Measurements from ENCODE around the gene MPZL2.

The MPZL2 gene

GRCh38 chr11:118289401-118289800 lies 25.3 kb upstream of the MPZL2 start:
- TF ChIP-seq POLR2A (IDR thresholded peaks at IDR 0.05; ENCODE audit: extremely low read depth, insufficient read length) = no peak
- no peak for TF ChIP-seq MYC (IDR thresholded peaks at IDR 0.05; ENCODE audit: low read depth, low read length)
- no peak for TF ChIP-seq MAX (IDR thresholded peaks at IDR 0.05; ENCODE audit: low read depth, low read length)
- no peak for TF ChIP-seq CTCF (IDR thresholded peaks at IDR 0.05; ENCODE audit: low read depth, low read length)
- DNase-seq (ENCODE audit: low read depth) = no peak
- no peak overlapping the region for H3K4me3 ChIP-seq (ENCODE audit: low read depth, low read length)

GRCh38 chr11:118287006-118287405 lies 22.9 kb upstream of the MPZL2 start:
- H3K4me3 ChIP-seq (ENCODE audit: low read depth, low read length) = no peak overlapping the region
- TF ChIP-seq POLR2A (IDR thresholded peaks at IDR 0.05; ENCODE audit: extremely low read depth, insufficient read length) (no peak), MAX (IDR thresholded peaks at IDR 0.05; ENCODE audit: low read depth, low read length) (no peak), CTCF (IDR thresholded peaks at IDR 0.05; ENCODE audit: low read depth, low read length) (no peak), MYC (IDR thresholded peaks at IDR 0.05; ENCODE audit: low read depth, low read length) (no peak)
- DNase-seq (ENCODE audit: low read depth) = no peak

GRCh38 chr11:118286545-118286944 lies 22.4 kb upstream of the MPZL2 start:
- no peak overlapping the region for H3K4me3 ChIP-seq (ENCODE audit: low read depth, low read length)
- no peak for DNase-seq (ENCODE audit: low read depth)
- TF ChIP-seq CTCF (IDR thresholded peaks at IDR 0.05; ENCODE audit: low read depth, low read length) = no peak
- no peak for TF ChIP-seq MAX (IDR thresholded peaks at IDR 0.05; ENCODE audit: low read depth, low read length)
- TF ChIP-seq MYC (IDR thresholded peaks at IDR 0.05; ENCODE audit: low read depth, low read length) = no peak
- no peak for TF ChIP-seq POLR2A (IDR thresholded peaks at IDR 0.05; ENCODE audit: extremely low read depth, insufficient read length)

GRCh38 chr11:118283756-118284350 lies 19.8 kb upstream of the MPZL2 start:
- no peak for DNase-seq (ENCODE audit: low read depth)
- TF ChIP-seq CTCF (IDR thresholded peaks at IDR 0.05; ENCODE audit: low read depth, low read length) (no peak), MYC (IDR thresholded peaks at IDR 0.05; ENCODE audit: low read depth, low read length) (no peak), POLR2A (IDR thresholded peaks at IDR 0.05; ENCODE audit: extremely low read depth, insufficient read length) (no peak), MAX (IDR thresholded peaks at IDR 0.05; ENCODE audit: low read depth, low read length) (no peak)
- no peak overlapping the region for H3K4me3 ChIP-seq (ENCODE audit: low read depth, low read length)

- TF ChIP-seq CTCF (IDR thresholded peaks at IDR 0.05; ENCODE audit: low read depth, low read length) = no peak
- no peak for DNase-seq (ENCODE audit: low read depth)
- no peak overlapping the region for H3K4me3 ChIP-seq (ENCODE audit: low read depth, low read length)
Measured at GRCh38 chr11:118283037-118283636, 19.0 kb upstream of the MPZL2 start.

- TF ChIP-seq POLR2A (IDR thresholded peaks at IDR 0.05; ENCODE audit: extremely low read depth, insufficient read length) (no peak), MYC (IDR thresholded peaks at IDR 0.05; ENCODE audit: low read depth, low read length) (no peak), MAX (IDR thresholded peaks at IDR 0.05; ENCODE audit: low read depth, low read length) (no peak), CTCF (IDR thresholded peaks at IDR 0.05; ENCODE audit: low read depth, low read length) (no peak)
- no peak overlapping the region for H3K4me3 ChIP-seq (ENCODE audit: low read depth, low read length)
- no peak for DNase-seq (ENCODE audit: low read depth)
Measured at GRCh38 chr11:118282606-118283005, 18.5 kb upstream of the MPZL2 start.
